ENCODE data around the gene CNN2. TPM values are rescaled to one million over a fixed set of nuclear protein-coding genes. Genes with fewer than 3 reads are reported as not detected.
A peak's percentile ranks its signal among the peaks of the same experiment; 100 is the strongest.

CNN2 gene
- total RNA-seq, 1 experiment from 2014 or later, result 524 TPM

- Histone ChIP-seq H4K20me1 (ENCODE audit: control insufficient read depth, insufficient read depth, insufficient read length) (no peaks in the 10 kb centered on the region), H4K5ac (ENCODE audit: insufficient read length, low read depth, low read length) (no peak overlapping the region), H4K8ac (replicated peaks; ENCODE audit: insufficient read length, low read depth, low read length) (no peak overlapping the region)
Observed at GRCh38 chr19:1027650-1028061, 1.2 kb downstream of the CNN2 start.

More at GRCh38 chr19:1027650-1028061, 1.2 kb downstream of the CNN2 start:
- no peaks in the 10 kb centered on the region for H3K9me3 Mint-ChIP-seq
- H3K4me3 Mint-ChIP-seq, result peak overlapping the region; percentile 91 to 98
- H4K91ac ChIP-seq (ENCODE audit: insufficient read length, low read depth, low read length), result no peak overlapping the region
- H3K4me1 Mint-ChIP-seq, result peaks cover 4 to 22% of the 10 kb centered on the region in 2 experiments; a peak in 3 of 4 replicates
- peaks cover 16% of the 10 kb centered on the region for H3K23me2 ChIP-seq (ENCODE audit: insufficient read length, low read depth, low read length, poor library complexity, severe bottlenecking)
- no peaks in the 10 kb centered on the region; the same call in 1 of the 2 replicates for H3K27me3 Mint-ChIP-seq (ENCODE audit: low read depth)
- H3K18ac ChIP-seq (ENCODE audit: insufficient read length, low read depth, low read length), result peak overlapping the region; percentile 100
- peak overlapping the region; percentile 83 for H3K9ac ChIP-seq (ENCODE audit: extremely low read depth, insufficient read length, low read length)
- H3K79me1 ChIP-seq (ENCODE audit: insufficient read depth, low read depth, low read length, poor library complexity, severe bottlenecking), result peaks cover 7% of the 10 kb centered on the region
- H2BK120ac ChIP-seq (ENCODE audit: low read depth, low read length, poor library complexity, severe bottlenecking), result no peak overlapping the region
- peak overlapping the region; percentile 90 for H3K4me2 ChIP-seq (ENCODE audit: insufficient read depth, insufficient read length, low read length)
- H3K4me1 ChIP-seq (ENCODE audit: insufficient read depth, low read length), result no peaks in the 10 kb centered on the region
- H3K27ac ChIP-seq (ENCODE audit: insufficient read length, low read depth, low read length), result no peak overlapping the region
- H2AFZ ChIP-seq (ENCODE audit: low read length), result no peak overlapping the region
- peak overlapping the region in 1 of 3 experiments; percentile 68; a peak in 1 of 7 replicates for H3K27ac Mint-ChIP-seq
- no peaks in the 10 kb centered on the region for H3K27me3 ChIP-seq (ENCODE audit: insufficient read depth, low read length)
- H2BK5ac ChIP-seq (ENCODE audit: insufficient read length, low read length), result no peak overlapping the region
- H2BK15ac ChIP-seq (ENCODE audit: low read depth, low read length), result no peak overlapping the region
- no peak overlapping the region for H2BK20ac ChIP-seq (ENCODE audit: low read depth, low read length, poor library complexity, severe bottlenecking)
- no peak overlapping the region for H2BK12ac ChIP-seq (ENCODE audit: insufficient read length, low read depth, low read length)
- no CpG with 5 or more reads among the region's 16 CpGs for WGBS (ENCODE audit: extremely low coverage, insufficient read length, low lambda C conversion rate)
- H3K4ac ChIP-seq (ENCODE audit: low read depth, low read length), result no peak overlapping the region
- H3K56ac ChIP-seq (ENCODE audit: insufficient read length, low read depth, low read length), result no peak overlapping the region
- H2AK5ac ChIP-seq (ENCODE audit: insufficient read length, low read length), result no peak overlapping the region
- H3K23ac ChIP-seq (ENCODE audit: insufficient read length, low read depth, low read length), result no peak overlapping the region
- H3T11ph ChIP-seq (ENCODE audit: low read length), result no peak overlapping the region
- peak overlapping the region; percentile 100 for H3K14ac ChIP-seq (ENCODE audit: insufficient read depth, low read length)
- TF ChIP-seq CTCF (conservative IDR thresholded peaks at IDR 0.05), result no peak
- peaks cover 19 to 27% (median 26%) of the 10 kb centered on the region in 3 experiments; a peak in 6 of 7 replicates for H3K36me3 Mint-ChIP-seq (ENCODE audit: insufficient read depth in 1 of 3, low read depth in 3 of 3)
- no peak for DNase-seq
- H3K9me3 ChIP-seq (ENCODE audit: control insufficient read depth, low read depth, low read length), result no peaks in the 10 kb centered on the region
- H3K79me2 ChIP-seq (ENCODE audit: insufficient read depth, low read length), result peaks cover 15% of the 10 kb centered on the region; the same call in 1 of the 2 replicates

Data from H9 (cell line).